ENCODE data around the gene CFAP251. TPM values are rescaled to one million over a fixed set of nuclear protein-coding genes. Genes with fewer than 3 reads are reported as not detected.

The CFAP251 gene
- total and polyA plus RNA-seq, 10 of the 15 experiments (the other 5 are each of a cell fraction or from before 2014, with no cell fraction given) = 0.10 to 0.97 (median 0.64) TPM

DNA sequence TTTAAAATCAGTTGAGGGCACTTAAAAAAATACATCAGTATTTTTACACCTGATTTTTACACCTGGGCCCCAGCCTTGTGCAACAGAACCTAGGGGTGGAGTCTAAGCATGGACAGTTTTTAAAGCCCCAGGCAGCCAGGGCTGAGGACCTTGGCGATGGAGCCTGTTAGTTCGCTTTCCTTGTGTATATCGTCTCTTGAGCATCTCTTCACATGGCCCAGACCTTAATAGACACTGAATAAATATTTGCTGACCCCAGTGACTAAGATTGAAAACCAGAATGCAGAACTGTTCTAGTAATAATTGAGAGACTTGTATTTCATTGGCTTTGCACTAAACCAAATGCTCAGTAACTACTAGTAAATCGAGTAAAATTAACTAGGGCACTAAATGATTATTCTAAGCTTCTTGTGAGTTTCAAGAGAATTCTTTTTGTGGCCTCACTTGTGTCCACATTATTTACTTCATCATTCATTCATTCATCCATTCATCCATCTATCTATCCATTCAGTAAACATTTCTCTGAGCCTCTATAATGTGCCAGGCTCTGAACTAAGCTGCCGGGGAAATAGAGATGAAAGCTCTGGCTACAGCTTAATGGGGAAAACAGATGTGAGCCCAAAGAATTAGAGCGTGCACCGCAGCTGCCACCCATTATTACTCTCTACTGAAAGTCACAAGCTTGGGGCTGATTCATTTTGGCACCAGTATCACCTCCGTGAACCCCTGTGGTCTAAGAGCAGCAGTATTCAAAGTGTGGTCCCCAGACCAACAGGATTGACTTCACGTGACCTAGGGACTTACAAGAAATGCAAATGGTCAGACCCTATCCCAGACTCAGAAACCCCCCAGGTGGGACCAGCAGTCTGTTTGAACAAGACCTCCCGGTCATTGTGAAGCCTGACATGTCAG is 72.6 kb downstream of the CFAP251 start (continued):
- TF ChIP-seq, protein P1, sequence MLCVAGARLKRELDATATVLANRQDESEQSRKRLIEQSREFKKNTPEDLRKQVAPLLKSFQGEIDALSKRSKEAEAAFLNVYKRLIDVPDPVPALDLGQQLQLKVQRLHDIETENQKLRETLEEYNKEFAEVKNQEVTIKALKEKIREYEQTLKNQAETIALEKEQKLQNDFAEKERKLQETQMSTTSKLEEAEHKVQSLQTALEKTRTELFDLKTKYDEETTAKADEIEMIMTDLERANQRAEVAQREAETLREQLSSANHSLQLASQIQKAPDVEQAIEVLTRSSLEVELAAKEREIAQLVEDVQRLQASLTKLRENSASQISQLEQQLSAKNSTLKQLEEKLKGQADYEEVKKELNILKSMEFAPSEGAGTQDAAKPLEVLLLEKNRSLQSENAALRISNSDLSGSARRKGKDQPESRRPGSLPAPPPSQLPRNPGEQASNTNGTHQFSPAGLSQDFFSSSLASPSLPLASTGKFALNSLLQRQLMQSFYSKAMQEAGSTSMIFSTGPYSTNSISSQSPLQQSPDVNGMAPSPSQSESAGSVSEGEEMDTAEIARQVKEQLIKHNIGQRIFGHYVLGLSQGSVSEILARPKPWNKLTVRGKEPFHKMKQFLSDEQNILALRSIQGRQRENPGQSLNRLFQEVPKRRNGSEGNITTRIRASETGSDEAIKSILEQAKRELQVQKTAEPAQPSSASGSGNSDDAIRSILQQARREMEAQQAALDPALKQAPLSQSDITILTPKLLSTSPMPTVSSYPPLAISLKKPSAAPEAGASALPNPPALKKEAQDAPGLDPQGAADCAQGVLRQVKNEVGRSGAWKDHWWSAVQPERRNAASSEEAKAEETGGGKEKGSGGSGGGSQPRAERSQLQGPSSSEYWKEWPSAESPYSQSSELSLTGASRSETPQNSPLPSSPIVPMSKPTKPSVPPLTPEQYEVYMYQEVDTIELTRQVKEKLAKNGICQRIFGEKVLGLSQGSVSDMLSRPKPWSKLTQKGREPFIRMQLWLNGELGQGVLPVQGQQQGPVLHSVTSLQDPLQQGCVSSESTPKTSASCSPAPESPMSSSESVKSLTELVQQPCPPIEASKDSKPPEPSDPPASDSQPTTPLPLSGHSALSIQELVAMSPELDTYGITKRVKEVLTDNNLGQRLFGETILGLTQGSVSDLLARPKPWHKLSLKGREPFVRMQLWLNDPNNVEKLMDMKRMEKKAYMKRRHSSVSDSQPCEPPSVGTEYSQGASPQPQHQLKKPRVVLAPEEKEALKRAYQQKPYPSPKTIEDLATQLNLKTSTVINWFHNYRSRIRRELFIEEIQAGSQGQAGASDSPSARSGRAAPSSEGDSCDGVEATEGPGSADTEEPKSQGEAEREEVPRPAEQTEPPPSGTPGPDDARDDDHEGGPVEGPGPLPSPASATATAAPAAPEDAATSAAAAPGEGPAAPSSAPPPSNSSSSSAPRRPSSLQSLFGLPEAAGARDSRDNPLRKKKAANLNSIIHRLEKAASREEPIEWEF (IDR thresholded peaks at IDR 0.05; ENCODE audit: insufficient replicate concordance, low read depth, low read length) = peak; percentile 63
- peak; percentile 87 for TF ChIP-seq SMARCA5 (IDR thresholded peaks at IDR 0.05)
- TF ChIP-seq SPI1 (IDR thresholded peaks at IDR 0.05; ENCODE audit: borderline replicate concordance, insufficient read depth, low read depth, low read length) = peak; percentile 75
- peak; percentile 93 for TF ChIP-seq MTA2 (IDR thresholded peaks at IDR 0.05; ENCODE audit: low read depth)
- no peak for TF ChIP-seq ZZZ3 (IDR thresholded peaks at IDR 0.05; ENCODE audit: control insufficient read depth, insufficient read length, low read depth)
- TF ChIP-seq, protein P2, sequence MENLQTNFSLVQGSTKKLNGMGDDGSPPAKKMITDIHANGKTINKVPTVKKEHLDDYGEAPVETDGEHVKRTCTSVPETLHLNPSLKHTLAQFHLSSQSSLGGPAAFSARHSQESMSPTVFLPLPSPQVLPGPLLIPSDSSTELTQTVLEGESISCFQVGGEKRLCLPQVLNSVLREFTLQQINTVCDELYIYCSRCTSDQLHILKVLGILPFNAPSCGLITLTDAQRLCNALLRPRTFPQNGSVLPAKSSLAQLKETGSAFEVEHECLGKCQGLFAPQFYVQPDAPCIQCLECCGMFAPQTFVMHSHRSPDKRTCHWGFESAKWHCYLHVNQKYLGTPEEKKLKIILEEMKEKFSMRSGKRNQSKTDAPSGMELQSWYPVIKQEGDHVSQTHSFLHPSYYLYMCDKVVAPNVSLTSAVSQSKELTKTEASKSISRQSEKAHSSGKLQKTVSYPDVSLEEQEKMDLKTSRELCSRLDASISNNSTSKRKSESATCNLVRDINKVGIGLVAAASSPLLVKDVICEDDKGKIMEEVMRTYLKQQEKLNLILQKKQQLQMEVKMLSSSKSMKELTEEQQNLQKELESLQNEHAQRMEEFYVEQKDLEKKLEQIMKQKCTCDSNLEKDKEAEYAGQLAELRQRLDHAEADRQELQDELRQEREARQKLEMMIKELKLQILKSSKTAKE (IDR thresholded peaks at IDR 0.05; ENCODE audit: low read depth, poor library complexity, severe bottlenecking) = peak; percentile 90
- peak; percentile 80 for TF ChIP-seq JUND (IDR thresholded peaks at IDR 0.05; ENCODE audit: low read depth, low read length)
- TF ChIP-seq GABPA (IDR thresholded peaks at IDR 0.05; ENCODE audit: low read depth) = no peak
- TF ChIP-seq ATF7 (IDR thresholded peaks at IDR 0.05; ENCODE audit: low read depth) = peak; percentile 70
- peak; percentile 96; the same call in 1 of the 2 replicates for TF ChIP-seq MTA3 (IDR thresholded peaks at IDR 0.05; ENCODE audit: borderline replicate concordance, low read length)
- TF ChIP-seq SP1 (IDR thresholded peaks at IDR 0.05; ENCODE audit: low read depth, low read length) = peak; percentile 72
- no peak for TF ChIP-seq SMAD1 (IDR thresholded peaks at IDR 0.05; ENCODE audit: low read depth, partially characterized antibody)
- TF ChIP-seq RAD51 (IDR thresholded peaks at IDR 0.05) = peak; percentile 93
- TF ChIP-seq STAT1 (conservative IDR thresholded peaks at IDR 0.05) = no peak
- no peak for TF ChIP-seq PBX3 (IDR thresholded peaks at IDR 0.05; ENCODE audit: insufficient replicate concordance, low read depth, low read length)
- TF ChIP-seq ZNF217 (IDR thresholded peaks at IDR 0.05) = peak; percentile 85
- peak; percentile 95 for TF ChIP-seq JUNB (IDR thresholded peaks at IDR 0.05)
- TF ChIP-seq, protein P3, sequence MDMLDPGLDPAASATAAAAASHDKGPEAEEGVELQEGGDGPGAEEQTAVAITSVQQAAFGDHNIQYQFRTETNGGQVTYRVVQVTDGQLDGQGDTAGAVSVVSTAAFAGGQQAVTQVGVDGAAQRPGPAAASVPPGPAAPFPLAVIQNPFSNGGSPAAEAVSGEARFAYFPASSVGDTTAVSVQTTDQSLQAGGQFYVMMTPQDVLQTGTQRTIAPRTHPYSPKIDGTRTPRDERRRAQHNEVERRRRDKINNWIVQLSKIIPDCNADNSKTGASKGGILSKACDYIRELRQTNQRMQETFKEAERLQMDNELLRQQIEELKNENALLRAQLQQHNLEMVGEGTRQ (IDR thresholded peaks at IDR 0.05; ENCODE audit: borderline replicate concordance, low read depth, low read length) = peak; percentile 65
- TF ChIP-seq, protein P4, sequence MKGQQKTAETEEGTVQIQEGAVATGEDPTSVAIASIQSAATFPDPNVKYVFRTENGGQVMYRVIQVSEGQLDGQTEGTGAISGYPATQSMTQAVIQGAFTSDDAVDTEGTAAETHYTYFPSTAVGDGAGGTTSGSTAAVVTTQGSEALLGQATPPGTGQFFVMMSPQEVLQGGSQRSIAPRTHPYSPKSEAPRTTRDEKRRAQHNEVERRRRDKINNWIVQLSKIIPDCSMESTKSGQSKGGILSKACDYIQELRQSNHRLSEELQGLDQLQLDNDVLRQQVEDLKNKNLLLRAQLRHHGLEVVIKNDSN (IDR thresholded peaks at IDR 0.05; ENCODE audit: borderline replicate concordance, extremely low read length, insufficient read depth, low read depth, low read length) = peak; percentile 81

All from GM12878 (cell line).